Thyroid gland (tissue), 4 donors: Measurements from ENCODE around the gene DAGLA.

Source experiments
- POLR2A ChIP-seq, 2 donors: fragments of 450-650 bp; IDR thresholded peaks; one replicate each; pipeline ENCODE4 v1.6.1; 2017; ENCODE audit warnings: antibody characterized with exemption in 2 of 2, mild to moderate bottlenecking in 2 of 2, moderate library complexity in 1 of 2
- TF ChIP-seq, protein P1 (sequence below), 6 experiments: fragments of 200-600 bp in 3 of 6; fragments of 450-650 bp in 3 of 6; sonication (generic) in 3 of 6; IDR thresholded peaks; one replicate each; pipeline ENCODE4 v1.5.1; 2016 to 2019; ENCODE audit warnings: antibody characterized with exemption in 6 of 6, mild to moderate bottlenecking in 2 of 6, inconsistent platforms in 1 of 6, moderate library complexity in 1 of 6

DNA sequence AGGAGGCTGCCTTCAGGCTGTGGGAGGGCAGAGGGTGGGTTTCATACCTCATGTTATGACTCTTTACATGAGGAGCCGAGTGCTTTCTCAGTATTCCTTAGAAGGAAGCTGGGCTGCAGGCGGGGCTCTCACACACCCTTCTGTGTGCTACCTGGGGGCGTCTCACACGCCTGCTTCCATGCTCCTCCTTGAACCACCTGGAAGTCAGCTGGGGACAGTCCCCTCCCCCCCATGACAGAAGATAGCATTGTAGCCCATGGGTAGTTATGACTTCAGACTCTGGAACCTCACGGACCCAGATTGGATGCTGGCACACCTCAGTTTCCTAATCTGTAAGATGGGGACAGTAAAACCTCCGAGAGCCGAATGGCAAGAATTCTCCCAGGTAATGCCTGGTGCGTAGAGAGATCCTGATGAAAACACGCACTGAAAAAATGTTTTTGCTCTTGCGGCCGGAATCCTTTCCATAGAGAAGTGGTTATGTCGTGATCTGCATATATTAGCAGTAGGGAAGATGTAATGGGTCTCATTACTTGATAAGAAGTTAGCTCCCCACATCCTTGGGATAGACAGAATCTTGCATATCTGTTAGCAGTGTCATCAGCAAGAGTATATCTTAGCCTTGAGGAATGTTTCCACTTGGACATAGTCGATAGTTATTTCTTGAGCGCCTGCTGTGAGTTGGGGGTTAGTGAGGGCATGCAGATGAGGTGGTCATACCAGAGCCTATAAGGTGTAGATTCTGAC is 4.9 kb downstream of the DAGLA start:
- TF ChIP-seq, protein P1, sequence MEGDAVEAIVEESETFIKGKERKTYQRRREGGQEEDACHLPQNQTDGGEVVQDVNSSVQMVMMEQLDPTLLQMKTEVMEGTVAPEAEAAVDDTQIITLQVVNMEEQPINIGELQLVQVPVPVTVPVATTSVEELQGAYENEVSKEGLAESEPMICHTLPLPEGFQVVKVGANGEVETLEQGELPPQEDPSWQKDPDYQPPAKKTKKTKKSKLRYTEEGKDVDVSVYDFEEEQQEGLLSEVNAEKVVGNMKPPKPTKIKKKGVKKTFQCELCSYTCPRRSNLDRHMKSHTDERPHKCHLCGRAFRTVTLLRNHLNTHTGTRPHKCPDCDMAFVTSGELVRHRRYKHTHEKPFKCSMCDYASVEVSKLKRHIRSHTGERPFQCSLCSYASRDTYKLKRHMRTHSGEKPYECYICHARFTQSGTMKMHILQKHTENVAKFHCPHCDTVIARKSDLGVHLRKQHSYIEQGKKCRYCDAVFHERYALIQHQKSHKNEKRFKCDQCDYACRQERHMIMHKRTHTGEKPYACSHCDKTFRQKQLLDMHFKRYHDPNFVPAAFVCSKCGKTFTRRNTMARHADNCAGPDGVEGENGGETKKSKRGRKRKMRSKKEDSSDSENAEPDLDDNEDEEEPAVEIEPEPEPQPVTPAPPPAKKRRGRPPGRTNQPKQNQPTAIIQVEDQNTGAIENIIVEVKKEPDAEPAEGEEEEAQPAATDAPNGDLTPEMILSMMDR (IDR thresholded peaks at IDR 0.05), result no peak
- TF ChIP-seq POLR2A (IDR thresholded peaks at IDR 0.05), result no peak
